Measurements from ENCODE around the gene SMG9. TPM values are rescaled to one million over a fixed set of nuclear protein-coding genes. Genes with fewer than 3 reads are reported as not detected.
"Not testable (repeated sequence)": the region's sequence is repeated elsewhere in the genome, so short reads cannot be mapped to it uniquely, and the experiment has no call there.

Gene SMG9
- polyA plus RNA-seq, 5 donors = 49.8 to 70.9 (median 54.0) TPM

DNA sequence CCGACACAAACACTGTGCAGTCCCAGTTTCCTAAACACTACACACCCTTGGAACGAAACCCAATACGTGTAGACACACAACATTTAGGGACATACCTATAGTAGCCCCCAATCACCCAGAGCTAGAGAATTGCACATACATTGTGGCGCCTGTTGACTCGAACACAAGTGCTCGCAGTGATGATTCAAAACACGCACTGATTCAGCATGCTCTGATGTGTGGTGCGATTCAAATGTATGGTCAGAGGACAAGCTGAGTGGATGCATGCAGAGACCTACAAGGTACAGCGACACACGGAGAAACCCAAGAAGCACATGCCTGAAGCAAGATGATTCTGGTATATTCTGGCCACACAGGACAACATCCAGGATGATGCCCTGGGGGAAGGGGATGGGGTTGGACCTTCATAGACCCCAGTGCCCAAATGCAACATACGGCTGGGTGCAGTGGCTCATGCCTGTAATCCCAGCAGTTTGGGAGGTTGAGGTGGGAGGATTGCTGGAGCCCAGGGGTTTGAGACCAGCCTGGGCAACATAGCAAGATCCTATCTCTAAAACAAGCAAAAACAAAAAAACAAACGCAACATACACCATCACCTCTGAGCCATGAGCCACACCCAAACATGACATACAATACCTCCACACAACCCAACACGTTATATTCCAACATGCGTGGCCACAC lies 27.0 kb upstream of the SMG9 start:
- no peak for DNase-seq

DNA sequence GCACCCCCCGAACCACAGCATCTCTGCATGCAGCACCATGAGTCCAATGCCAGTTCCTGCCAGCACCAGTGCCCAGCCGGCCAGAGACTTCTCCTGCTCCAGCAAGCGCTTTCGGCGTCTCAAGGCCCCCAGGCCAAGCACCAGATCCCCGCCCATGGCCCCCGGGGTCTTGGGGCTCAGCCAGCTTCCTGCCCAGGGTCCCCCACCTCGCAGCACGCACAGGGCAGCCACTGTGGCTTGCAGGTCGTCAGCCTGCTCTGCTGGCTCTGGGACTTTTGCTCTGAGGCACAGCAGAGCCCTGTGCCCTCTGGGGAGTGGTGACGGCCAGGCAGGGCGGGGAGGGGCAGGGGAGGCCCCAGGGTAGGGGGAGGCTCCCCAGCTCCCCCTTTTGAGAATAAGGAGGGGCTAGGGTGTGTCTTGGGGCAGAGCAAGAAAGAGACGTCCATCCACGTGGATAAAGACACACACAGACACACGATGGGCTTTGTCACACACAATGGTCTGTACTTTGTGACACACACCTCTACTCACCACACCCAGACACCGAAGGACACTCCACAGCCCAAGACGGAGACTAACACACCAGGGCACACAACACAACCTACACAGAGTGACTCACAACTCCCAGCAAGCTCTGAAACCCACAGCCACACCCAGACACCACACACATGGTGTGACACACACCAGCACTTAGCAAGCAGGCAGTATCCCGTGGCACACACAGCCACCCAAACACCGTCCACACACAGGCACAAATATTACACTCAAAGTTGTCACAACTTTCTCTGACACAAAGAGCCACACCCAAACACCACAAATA lies 26.2 kb upstream of the SMG9 start, which contains the start of gene KCNN4:
Gene KCNN4, minus strand, starts transcription at position 268 of the 820 bp plus-strand sequence. Its CDS starts 112 bp downstream, at position 156.
- DNase-seq = no peak

- no peak for DNase-seq
These were observed 25.1 kb upstream of the SMG9 start for GRCh38 chr19:43779820-43780219.

DNA sequence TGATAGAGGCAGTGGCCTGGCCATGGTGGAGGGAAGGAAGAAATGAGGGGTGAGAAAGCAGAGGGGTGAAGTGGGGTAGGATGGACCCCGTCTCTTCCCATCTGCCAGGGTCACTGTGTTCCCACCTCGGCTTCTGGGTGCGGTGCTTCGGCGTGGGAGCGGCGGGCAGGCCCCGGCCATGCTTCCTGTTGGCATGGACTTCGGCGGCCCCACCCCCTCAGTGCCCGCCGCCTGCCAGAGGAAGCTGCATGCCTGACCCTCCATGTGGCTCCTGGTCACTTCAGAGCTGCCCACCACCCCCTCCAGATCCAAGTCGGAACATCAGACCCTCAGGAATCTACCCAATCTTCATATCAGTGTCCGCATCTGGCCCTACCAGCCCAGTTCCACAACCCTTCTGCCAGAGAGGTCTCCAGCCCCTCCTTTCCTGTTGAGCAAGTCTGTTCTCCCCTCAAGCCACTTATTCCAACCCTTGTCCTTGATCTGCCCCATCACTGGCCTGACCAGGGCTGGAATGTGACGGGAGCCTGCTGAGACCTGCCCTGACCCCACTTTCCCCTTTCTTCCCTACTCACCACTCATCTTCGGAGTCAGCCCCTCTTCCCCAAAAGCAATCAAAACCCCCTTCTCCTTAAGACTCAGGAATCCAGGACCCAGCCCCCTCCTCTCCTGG lies 24.5 kb upstream of the SMG9 start:
- no peak for DNase-seq

GRCh38 chr19:43778651-43779050 lies 23.9 kb upstream of the SMG9 start:
- no peak for DNase-seq

GRCh38 chr19:43777163-43777695 lies 22.5 kb upstream of the SMG9 start:
- peak in 1 of 2 donors; percentile 29 for DNase-seq

GRCh38 chr19:43776286-43776685 lies 21.5 kb upstream of the SMG9 start:
- no peak for DNase-seq

GRCh38 chr19:43775299-43775890 lies 20.6 kb upstream of the SMG9 start:
- DNase-seq = no peak

GRCh38 chr19:43774940-43775258 lies 20.1 kb upstream of the SMG9 start:
- DNase-seq = not testable (repeated sequence)

DNA sequence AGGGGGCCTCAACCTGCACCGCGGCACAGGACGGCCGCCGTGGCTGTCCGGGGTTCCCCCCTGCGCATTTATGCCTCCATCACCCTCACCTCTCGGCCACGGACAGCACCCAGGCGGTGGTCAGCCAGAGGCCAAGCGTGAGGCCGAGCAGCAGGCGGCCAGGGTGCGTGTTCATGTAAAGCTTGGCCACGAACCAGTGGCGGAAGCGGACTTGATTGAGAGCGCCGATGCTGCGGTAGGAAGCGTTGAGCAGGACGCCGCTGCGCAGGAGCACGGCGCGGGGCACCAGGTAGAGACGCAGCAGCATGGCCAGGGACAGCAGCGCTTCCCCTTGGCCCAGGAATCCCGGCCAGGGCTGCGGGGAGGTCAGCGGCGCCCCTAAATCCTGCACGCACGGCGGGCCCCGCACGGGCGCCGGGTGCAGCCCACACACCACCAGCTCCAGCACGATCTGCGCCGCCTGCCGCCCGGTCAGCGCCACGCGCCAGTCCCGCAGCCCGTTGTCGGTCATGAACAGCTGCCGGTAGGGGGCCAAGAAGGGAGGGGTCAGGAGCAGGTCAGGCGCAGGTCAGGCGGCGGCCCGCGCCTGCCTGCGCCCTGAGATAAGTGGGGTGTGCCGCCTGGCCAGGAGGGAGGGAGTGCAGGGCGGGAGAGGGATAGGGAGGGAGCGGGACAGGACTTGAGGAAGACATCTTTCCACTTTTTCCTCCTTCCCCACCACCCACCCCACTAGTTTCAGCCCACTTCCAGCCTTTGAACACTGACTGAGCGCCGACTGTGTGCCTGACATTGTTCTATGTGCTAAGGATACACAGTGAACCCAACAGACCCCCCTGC lies 19.6 kb upstream of the SMG9 start:
- peak; percentile 48 to 51 for DNase-seq

DNA sequence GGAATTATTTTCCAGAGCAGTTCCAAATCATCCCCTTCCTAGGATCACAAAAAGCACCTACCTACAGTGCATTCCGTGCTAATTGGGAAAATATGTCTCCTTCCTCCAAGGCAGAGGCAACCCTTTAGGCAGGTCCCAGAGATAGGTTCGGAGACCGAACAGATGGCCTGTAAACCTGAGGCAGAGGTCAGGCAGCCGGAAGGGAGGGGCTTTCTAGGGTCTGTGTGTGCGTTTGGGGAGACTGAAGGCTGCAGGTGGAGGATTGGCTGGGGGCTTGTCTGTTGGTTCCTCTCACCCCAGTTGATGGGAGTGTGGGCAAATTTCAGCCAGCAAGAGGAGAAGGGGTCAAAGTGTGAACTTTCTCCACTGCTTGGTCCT lies 19.0 kb upstream of the SMG9 start:
- DNase-seq = no peak

DNA sequence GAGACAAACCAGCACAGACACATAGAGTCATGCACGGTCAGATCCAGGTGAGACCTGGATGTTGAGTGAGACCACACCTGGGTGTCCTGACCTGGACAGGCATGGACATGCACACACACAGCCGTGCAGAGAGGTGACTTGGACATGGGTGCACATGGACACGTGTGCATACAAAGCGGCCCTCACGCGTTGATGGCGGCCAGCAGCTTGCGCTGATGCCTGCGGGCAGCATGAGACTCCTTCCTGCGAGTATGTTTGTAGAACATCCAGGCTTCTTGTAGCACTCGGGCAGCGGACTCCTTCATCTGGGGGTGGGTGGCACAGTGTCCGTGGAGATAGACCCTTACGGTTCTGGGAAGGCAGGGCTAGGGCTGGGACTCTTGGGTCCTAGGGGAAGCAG lies 14.5 kb upstream of the SMG9 start:
- no peak for DNase-seq

- DNase-seq = no peak
These were observed 13.7 kb upstream of the SMG9 start for GRCh38 chr19:43768273-43769050.

- no peak for DNase-seq
These were observed 13.1 kb upstream of the SMG9 start for GRCh38 chr19:43767818-43768217.

DNA sequence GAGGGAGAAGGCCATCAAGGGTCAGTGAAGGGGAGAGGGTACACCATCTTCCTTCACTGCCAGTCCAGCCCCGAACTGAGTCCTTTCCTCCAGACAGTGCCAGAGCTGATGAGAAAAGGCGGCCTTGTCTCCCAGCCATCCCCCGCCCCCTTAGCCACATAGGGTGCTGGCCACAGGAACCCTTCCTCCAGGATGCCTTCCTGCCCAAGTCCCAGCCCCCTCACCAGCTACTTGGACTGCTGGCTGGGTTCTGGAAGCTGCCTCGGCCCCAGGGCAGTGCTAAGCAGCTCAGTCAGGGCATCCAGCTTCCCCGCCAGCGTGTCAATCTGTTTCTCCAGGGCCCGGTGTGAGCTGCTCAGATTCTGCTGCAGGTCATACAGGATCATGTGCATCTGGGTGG lies 12.6 kb upstream of the SMG9 start:
- no peak for DNase-seq

GRCh38 chr19:43766755-43767043 lies 11.9 kb upstream of the SMG9 start:
- no peak for DNase-seq

GRCh38 chr19:43765109-43765876 lies 10.5 kb upstream of the SMG9 start:
- DNase-seq = no peak

- DNase-seq = not testable (repeated sequence)
These were observed 9.9 kb upstream of the SMG9 start for GRCh38 chr19:43764684-43765083.

GRCh38 chr19:43763473-43763939 lies 8.7 kb upstream of the SMG9 start:
- DNase-seq = no peak

GRCh38 chr19:43762814-43763213 lies 8.1 kb upstream of the SMG9 start:
- no peak for DNase-seq
